ENCODE results near the gene DNAJB9.

GRCh38 chr7:108623220-108623619 lies 53.5 kb downstream of the DNAJB9 start:
- TF ChIP-seq EZH2 (IDR thresholded peaks at IDR 0.05; ENCODE audit: low read depth, unreplicated experiment): no peak
- TF ChIP-seq, protein P1, sequence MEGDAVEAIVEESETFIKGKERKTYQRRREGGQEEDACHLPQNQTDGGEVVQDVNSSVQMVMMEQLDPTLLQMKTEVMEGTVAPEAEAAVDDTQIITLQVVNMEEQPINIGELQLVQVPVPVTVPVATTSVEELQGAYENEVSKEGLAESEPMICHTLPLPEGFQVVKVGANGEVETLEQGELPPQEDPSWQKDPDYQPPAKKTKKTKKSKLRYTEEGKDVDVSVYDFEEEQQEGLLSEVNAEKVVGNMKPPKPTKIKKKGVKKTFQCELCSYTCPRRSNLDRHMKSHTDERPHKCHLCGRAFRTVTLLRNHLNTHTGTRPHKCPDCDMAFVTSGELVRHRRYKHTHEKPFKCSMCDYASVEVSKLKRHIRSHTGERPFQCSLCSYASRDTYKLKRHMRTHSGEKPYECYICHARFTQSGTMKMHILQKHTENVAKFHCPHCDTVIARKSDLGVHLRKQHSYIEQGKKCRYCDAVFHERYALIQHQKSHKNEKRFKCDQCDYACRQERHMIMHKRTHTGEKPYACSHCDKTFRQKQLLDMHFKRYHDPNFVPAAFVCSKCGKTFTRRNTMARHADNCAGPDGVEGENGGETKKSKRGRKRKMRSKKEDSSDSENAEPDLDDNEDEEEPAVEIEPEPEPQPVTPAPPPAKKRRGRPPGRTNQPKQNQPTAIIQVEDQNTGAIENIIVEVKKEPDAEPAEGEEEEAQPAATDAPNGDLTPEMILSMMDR (conservative IDR thresholded peaks at IDR 0.05; ENCODE audit: low read depth in 2 of 2): no peak
- no peak for TF ChIP-seq POLR2AphosphoS5 (IDR thresholded peaks at IDR 0.05; ENCODE audit: low read depth)
- TF ChIP-seq ZNF331 (CRISPR knock-in tag; IDR thresholded peaks at IDR 0.05; ENCODE audit: low read depth): no peak
- TF ChIP-seq ZNF114 (CRISPR knock-in tag; IDR thresholded peaks at IDR 0.05): no peak
